NCI-H187 (cell line): ENCODE measurements around the gene ABCB9.

ENCODE experiments used
- DNase-seq, 2 experiments: peaks; one replicate each; lab custom pipeline; 2025; lab: John Stamatoyannopoulos, UW

Gene ABCB9

DNA sequence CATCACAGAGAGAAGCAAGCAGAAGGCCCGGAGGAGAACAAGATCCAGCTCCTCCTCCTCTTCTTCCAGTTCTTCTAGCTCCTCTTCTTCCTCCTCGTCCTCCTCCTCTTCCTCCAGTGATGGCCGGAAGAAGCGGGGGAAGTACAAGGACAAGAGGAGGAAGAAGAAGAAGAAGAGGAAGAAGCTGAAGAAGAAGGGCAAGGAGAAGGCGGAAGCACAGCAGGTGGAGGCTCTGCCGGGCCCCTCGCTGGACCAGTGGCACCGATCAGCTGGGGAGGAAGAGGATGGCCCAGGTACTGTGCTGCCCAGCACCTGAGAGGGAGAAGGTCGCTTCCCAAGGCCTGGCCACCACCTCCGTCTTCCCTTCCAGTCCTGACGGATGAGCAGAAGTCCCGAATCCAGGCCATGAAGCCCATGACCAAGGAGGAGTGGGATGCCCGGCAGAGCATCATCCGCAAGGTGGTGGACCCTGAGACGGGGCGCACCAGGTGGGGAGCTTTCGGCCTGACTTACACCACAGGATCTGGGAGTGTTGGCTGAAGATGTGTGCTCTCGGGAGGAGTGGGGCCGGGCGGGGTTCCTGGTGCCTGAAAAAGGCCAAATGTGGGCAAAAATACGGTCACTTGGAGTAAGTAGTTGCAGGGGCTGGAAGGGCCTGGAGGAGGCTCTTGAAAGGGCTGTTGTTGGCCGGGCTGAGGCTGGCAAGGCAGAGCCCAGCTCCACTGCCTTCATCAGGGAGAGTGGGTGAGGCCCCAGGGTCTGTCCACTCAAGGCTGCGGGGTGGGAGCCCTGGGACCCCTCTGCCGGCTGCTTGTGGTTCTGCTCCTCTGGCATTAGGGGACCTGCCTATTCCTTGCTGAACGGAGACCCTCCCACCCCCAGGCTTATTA is 15.6 kb upstream of the ABCB9 start:
- no peak for DNase-seq

DNA sequence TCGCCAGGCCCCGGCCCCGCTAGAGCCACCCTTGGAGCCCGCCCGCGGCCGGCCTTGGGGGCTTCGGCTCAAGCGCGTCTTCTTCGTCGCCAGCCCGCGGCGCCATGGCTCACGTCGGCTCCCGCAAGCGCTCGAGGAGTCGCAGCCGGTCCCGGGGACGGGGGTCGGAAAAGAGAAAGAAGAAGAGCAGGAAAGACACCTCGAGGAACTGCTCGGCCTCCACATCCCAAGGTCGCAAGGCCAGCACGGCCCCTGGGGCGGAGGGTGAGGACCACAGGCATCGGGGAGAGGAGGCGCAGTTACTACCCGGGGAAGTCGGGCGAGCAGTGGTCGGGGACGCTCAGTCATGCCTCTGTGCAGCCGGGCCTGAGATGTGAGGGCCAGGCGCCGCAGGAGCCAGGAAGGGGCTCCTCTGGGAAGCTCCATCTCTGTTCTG is 14.8 kb upstream of the ABCB9 start:
- no peak for DNase-seq

DNA sequence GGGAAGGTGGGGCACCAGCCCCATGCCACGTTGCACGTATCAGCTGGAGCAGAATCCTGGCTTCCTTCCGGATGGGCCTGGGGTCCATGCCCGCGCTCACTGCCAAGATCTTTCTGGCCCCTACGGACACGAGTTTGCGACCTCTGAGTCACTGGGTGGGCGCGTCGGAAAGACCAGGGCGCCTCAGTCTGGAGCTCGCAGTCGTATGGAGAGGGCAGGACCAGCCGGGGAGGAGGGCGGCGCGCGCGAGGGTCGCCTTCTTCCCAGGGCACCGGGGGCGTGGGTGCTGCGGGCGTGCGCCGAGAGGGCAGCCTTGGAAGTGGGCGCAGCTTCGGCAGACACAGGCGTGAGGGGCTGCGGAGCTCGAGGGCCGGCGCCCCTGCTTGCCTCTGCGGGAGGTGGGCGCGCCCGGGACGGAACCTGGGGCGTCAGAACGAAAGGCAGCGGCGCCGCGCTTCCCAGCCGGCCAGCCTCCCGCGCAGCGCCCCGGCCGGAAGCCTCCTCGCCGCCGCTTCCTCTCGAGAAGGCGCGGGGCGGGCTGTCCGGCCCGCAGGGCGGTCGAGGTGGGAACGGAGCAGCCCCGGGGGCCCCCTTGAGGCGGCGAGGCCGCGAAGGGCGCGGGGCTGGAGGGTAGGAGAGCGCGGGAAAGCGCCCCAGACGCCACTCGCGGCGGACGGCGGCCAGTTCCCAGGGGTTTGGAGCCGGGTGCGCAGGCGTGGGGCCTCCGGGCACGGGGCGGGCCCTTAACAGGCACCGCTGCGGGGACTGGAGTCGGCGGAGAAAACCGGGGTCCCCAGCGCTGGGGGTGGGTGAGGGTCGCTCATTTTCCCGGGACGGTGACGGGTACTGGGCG is 14.1 kb upstream of the ABCB9 start, which contains the start of gene ARL6IP4:
ARL6IP4 (plus strand) TSS at position 499 of the 853 bp plus-strand sequence. CDS start 459 bp downstream, outside the sequence.
- peak; percentile 50 to 60 for DNase-seq

DNA sequence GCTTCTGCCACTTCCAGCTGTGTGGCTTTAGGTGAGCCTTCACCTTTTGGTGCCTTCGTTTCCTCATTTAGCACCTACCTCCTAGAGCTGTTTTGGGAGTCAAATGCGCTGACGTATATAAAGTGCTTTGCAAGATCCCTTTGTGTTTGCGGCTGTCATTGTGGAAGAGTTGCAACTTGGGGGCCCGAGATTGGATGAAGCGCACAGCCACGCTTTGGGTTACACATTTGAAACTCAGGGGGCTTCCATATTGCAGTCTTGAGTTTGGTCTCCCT is 13.6 kb upstream of the ABCB9 start:
- no peak for DNase-seq

DNA sequence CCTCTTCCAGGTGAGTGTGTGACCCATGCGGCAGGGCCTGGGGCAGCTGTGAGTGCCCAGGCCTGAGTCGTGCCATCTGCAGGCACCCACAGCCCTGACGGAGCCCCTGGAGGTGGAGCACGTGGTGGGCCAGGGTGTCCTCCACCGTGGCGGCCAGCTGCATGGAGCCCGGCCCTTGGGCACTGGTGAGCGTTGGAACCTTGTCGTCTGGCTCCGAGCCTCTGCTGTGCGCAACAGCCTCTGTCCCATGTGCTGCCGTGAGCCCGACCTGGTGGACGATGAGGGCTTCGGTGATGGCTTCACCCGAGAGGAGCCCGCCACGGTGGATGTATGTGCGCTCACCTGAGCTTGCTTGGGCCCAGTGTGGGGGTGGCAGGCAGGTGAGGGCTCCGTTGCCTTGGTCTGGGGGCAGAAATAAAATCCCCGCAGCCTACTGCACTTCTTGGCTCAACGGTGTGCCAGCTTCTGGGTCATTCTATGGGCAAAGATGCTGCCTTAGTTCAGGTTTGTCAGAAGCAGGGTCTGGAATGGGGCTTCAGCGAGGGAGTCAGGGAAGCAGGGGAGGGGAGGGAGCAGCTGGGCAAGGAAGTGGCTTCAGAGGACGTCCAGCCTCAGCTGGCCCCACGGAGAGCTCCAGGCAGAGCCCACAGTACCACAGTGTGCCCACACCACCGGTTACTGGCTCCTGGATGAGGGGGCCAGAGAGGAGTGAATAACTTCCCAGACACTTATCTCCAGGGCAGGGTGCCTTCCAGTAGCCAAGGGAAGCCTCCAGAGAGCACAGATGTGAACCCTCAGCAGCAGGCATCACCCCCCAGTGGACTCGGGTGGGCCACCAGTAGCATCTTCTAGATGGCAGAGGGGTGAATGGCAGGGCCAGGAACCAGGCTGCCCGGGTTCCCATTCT is 13.0 kb upstream of the ABCB9 start:
- DNase-seq, result no peak

DNA sequence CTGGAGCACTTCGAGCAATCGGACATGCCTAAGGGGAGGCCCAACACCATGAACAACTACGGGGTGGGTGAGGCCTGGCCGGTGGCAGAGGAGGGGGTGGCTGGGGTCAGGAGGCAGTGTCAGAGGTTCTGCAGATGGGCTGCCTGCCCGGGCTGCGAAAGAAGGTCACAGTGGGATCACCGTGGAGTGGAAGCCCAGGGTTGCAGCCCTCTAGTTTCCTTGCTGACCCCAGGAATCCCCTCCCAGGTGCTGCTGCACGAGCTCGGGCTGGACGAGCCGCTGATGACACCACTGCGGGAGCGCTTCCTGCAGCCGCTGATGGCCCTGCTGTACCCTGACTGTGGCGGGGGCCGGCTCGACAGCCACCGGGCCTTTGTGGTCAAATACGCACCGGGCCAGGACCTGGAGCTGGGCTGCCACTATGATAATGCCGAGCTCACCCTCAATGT is 12.3 kb upstream of the ABCB9 start:
- DNase-seq, result no peak

DNA sequence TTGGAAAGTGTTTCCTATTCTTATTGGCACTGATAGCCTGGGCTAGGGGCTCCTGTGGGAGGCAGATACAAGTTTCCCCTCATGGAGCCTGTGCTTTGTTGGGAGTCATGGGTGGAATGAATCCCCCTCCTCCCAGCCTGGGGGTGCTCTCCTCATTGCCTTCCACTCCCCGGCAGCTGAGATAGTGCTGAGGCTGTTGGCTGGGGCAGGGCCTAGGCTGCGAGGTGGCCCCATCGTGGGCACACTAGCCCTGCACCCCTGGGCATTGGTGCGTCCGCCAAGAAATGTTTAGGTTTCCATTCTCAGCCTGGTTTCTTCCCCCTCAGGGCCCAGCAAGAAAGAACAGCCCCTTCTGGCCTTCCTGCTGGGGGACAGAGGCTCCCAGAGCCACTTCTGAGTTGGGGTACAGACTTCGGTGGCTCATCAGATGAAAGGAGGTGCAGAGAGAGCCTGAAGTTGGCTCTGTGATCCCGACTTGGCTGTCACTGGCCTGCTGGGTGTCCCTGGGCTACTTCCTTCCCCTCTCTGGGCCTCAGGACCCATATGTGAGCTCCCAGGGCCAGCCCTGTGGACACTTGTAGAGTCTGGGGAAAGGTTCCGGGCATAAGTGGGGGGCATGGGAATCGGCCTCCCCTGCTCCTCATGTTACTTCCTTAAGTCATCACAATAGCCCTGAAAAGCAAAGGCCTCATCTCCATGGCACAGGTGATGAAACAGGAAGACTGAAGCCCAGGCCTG is 11.6 kb upstream of the ABCB9 start:
- DNase-seq, result no peak

DNA sequence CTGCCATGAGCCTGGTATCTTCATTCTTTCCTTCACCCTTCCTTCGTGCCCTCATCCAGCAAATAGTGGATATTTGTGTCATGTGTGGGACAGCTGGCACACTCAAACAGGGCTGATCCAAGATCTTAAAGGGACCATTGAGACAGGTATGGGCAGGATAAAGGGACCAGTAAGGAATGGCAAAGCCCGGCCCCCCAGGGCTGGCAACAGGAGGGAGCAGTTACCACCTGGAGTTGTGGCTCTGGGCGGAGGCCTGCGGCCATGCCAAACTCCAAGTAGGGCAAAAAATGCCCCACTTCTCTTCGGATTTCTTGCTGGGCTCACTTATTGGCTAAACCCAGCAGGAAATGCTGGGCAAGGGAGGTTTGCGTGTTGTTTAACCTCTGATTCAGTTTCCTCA is 10.9 kb upstream of the ABCB9 start:
- no peak for DNase-seq

DNA sequence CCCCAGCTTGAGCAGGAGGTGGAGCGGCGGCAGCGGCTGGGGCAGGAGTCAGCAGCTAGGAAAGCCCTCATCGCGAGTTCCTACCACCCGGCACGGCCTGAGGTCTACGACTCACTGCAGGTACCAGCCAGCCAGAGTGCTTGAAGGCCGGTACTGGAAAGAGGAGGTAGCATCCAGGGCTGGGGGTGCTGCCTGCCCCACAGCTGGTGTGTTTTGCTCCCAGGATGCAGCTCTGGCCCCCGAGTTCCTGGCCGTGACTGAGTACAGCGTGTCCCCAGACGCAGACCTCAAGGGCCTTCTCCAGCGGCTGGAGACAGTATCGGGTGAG is 10.3 kb upstream of the ABCB9 start:
- no peak for DNase-seq

DNA sequence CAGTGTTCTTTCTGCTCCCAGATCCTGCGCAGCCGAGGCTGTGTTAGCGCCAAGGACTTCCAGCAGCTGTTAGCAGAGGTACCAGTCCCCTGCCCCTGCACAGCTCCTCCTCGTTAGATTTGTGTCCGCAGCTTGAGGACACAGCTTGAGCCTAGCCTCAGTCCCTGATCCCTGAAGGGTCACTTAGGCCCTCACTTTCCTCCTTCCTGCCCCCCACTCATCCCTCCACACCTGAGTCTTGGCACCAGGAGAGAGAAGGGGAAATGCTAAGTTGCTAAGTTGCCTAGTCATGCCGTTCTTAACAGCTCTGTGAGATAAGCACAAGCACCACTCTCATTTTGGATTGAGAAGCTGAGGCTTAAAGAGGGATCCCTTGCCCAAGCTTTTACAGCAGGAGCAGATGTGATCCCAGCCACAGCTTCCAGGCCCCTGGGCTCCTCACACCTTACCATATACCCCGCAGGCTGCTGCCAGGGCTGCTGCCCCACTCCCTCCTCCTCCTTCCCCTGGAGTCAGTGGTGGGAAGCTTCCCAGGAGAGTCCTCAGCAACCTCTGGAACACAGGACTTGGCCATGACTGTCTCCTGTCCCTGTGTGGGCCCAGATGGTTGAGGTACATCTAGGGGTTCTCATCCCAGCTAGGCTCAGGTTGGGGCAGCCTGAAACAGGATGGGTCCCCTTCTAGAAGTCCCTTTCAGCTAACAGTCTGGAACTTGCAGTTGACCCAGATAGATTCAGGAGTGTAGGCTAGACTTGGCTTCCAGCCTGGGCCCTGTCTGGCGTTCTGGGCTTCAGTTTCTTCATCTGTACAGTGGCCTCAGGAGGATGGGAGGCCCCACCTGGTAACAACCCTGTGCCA is 9.8 kb upstream of the ABCB9 start:
- no peak for DNase-seq

DNA sequence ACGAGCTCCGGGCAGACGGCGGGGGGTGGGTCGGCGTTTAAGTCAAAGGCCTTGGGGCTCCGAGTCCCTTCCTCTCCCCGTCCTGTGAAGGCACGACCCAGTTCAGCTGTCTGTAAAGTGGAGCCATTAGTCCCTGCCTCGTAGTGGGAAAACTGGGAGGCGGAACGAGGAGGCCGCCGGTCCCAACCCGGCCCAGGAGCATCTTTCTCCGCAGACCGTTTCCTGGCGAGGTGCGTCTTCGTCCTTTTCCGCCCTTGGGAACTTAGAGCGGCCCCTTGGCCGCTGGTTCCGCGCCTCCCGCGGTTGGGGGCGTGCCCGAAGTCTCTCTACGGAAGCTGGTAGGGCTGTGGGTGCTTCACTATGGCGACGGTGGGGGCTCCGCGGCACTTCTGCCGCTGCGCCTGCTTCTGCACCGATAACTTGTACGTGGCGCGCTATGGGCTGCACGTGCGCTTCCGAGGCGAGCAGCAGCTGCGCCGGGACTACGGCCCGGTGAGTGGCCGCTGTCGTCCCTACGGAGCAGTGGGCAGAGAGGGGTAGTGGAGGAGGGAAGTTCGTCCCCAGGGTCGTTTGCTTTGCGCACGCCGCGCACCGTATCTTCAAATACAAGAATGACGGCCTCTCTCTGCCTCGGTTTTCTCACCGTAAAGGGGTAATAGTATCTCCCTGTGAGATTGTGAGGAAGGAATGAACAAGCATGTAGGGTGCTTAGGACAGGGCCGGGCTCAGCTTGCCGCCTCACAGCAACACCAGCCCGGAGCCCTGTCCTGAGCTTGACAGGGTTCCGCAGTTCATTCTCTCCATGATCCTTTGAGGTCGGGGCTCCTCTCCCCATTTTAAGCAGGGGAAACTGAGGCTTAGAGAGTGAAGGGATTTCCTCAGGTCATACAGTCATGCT is 8.9 kb upstream of the ABCB9 start, which contains the start of gene OGFOD2:
OGFOD2 (plus strand) TSS at position 353 of the 898 bp plus-strand sequence; CDS start at position 361, 8 bp downstream.
- peak; percentile 83 to 93 for DNase-seq

DNA sequence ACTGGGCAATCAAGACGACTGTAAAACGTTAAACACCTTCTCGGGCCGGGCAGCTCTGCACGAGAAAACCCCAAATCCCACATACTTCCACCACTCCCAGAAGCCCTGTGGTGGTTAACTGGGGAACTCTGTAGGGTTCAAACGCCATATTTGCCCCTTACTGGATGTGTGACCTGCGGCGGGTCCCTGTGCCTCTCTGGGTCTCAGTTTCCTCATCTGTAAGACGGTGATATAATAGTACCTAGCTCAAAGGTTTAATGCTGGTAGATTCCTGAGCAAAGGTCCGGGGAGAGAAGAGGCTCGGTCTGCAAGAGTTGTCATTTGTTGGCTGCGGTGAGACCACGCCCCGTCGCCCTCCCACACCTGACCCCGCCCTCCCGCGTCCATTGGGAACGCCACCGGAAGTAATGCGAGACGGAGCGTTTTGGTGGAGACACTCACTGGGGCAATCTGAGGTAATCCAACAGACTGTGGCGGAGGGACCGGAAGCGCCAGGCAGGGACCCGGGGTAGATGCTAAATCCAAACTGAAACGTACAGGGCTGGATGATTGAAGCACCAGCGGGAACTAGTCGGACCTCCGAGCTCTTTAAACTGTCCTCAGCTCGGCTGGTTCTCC is 8.1 kb upstream of the ABCB9 start:
- DNase-seq, result peak; percentile 98

DNA sequence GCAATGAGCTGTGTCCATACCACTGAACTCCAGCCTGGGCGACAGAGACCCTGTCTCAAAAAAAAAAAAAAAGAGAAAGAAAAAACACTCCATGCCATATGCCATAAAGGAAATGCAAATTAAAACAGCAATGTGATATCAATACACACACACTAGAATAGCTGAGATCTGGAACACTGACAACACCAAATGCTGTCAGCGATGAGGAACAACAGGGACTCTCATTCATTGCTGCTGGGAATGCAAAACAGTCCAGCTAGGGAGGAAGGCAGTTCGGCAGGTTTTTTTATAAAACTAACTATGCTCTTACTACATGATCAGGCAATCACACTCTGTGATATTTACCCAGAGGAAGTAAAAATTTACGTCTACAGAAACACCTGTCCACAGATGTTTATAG is 3.4 kb upstream of the ABCB9 start:
- no peak for DNase-seq

DNA sequence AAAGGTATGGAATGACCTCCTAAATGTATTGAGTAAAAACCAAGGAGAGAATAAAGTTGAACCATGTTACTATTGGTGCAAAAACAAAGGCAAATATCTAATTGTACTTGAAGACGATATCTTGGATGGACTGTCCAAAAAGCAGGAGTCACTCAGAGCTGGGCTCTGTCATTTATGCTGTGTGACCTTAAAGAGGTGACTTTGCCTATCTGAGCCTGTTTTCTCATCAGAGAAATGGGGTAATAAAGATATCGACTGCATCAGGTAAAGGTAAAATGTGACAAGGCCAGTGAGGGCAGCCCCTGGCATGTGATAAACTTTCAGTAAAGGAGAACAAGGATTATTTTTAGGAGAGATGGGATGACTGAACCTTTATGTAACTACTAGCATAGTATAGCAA is 1.8 kb upstream of the ABCB9 start:
- no peak for DNase-seq

DNA sequence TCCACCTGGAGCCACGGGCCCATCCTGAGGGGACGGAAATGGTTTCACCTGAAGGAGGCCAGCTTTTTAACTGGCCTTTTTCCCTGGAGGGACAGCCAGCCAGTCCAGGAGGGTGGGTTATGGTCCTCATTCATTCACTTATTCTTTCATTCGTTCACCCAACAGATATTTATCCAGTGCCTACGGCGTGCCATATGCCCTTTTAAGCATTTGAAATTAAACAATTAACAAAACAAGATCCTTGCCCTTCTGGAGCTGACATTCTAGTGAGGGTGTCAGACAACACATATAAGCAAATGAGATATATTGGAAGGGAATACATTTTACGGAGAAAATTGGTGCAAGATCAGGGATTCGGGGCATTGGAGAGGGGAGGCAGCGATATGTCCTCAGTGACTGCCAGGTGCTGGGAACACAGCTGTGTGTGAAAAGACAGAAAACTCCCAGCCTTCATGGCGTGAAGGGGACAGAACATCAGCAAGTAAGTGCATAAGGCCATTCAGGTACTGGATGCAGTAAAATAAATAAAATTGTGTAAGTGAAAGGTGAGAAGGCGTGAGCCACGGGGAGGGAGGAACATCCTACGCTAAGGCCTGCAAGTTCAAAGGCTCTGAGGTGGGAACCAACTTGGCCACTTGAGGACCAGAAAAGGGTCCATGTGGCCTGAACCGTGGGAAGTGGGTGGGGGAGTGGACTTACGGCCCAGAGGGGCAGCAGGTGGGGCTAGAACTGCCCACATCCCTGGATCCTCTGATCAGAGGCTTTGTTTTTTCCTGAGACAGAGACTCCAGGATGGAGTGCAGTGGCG is 684 bp upstream of the ABCB9 start:
- no peak for DNase-seq

DNA sequence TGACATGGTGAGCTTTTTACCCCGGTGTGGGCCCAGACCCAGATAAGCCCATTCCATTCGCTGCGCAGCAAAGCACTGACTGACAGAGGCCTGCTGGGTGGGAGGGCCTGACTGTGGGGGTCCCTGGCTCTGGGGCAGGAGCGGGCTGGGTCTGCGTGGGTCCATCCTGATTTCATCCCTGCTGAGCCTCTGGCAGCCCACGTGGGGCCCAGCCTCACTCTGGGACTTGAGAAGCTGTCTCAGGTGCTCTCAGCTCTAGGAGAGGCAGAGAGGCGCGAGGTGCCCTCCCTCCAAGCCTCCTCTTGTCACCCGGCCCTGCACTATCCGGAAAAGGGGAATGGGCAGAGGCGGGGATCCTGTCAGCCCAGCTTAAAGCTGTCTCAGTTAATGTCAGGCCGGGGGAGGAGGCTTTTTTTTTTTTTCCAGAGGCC is 927 bp downstream of the ABCB9 start:
- DNase-seq, result peak in 1 of 2 experiments; percentile 21

DNA sequence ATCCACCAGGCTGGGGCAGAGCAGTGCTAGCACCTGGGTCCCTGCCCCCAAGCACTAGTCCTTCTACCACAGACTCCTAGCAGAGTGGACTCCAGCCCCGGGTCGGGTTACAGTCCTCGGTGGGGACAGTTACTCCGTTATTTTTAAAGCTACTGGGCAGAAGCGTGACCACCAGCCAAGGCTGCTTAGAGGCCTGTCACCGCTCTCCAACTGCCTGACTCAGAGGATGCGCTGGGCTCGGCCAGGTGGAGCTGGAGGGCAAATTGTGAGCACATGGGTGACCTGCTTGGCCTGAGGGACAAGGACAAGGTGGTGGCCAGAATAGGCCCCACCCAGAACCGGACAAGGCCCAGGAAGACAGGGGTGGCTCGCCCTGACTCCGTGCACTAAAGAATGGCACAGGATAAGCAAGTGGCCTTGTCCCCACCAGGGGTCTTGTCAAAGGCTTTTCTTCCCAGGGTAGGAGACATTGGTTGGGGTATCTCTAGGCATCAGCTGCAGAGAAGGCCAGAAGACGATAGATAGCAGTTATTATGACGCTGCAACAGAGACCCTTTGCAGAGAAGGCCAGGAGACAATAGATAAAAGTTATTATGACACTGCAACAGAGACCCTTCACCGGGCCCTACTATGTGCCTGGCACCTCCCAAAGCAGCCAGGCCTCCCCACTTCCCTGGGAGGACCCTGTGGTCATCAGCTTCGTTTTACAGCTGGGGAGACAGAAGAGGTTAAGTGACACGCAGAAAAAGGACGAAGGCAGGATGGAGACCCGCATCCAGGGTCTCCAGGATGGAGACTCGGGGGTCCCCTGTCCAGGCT is 1.6 kb downstream of the ABCB9 start:
- no peak for DNase-seq
